Esophagus squamous epithelium (tissue), 4 donors: ENCODE results near the gene UCN.

ENCODE experiments used
- POLR2A ChIP-seq, 4 donors: fragments of 450-650 bp; IDR thresholded peaks; one replicate each; pipeline ENCODE4 v1.6.1; 2017; ENCODE audit warnings: antibody characterized with exemption in 4 of 4, mild to moderate bottlenecking in 4 of 4, moderate library complexity in 3 of 4
- TF ChIP-seq, protein P1 (sequence below), 6 experiments: fragments of 450-650 bp in 4 of 6; fragments of 200-600 bp in 2 of 6; sonication (generic) in 2 of 6; IDR thresholded peaks; one replicate each; pipeline ENCODE4 v1.5.1; 2016 to 2019; ENCODE audit warnings: antibody characterized with exemption in 6 of 6, mild to moderate bottlenecking in 4 of 6, moderate library complexity in 4 of 6

DNA sequence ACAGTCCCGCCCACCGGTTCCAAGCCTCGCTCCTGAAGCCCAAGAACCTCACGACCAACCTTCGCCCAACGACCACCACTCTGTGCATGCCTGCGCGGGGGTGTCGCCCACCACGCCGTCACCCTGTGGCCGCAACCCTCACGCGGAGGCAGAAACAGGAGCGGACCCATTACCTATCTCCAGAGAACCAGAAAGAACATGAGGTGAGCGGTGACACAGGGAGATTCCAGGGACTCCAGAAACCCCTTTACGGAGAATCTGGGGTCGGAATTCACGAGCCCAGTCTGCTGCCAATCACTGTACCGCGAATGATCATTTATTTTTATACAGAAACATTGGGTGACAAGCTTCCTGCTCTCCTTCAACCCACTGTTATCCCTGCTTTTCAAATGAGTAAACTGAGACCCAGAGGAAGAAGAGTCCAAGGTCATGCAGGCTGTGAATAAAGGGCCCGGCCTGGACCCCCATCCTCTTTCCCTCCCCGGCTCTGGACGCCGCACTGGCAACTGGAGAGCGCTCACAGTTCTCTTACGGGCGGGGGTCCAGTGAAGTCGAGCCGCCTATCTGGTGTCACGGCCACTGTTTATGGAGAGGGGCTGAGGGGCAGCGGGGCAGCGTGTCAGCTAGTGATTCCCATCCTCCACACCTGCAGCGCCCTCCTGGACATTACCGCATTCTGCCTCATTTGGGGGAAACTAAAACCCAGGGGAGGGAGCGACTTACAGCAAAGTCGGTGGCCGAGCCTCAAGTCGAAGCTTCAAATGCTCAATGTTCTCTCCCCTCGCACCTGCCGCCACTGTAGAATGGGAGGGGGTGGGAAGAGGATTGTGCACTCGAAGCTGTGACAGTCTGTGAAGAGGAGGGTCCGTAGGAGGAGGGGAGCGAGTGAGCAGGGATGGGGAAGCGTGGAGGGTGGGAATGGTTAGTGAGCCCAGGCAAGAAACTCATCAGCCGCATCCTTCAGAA is 44.7 kb downstream of the UCN start:
- TF ChIP-seq, protein P1, sequence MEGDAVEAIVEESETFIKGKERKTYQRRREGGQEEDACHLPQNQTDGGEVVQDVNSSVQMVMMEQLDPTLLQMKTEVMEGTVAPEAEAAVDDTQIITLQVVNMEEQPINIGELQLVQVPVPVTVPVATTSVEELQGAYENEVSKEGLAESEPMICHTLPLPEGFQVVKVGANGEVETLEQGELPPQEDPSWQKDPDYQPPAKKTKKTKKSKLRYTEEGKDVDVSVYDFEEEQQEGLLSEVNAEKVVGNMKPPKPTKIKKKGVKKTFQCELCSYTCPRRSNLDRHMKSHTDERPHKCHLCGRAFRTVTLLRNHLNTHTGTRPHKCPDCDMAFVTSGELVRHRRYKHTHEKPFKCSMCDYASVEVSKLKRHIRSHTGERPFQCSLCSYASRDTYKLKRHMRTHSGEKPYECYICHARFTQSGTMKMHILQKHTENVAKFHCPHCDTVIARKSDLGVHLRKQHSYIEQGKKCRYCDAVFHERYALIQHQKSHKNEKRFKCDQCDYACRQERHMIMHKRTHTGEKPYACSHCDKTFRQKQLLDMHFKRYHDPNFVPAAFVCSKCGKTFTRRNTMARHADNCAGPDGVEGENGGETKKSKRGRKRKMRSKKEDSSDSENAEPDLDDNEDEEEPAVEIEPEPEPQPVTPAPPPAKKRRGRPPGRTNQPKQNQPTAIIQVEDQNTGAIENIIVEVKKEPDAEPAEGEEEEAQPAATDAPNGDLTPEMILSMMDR (IDR thresholded peaks at IDR 0.05): no peak
- no peak for TF ChIP-seq POLR2A (IDR thresholded peaks at IDR 0.05)
